Calu3 (cell line): ENCODE data around the gene KCNJ13. TPM values are rescaled to one million over a fixed set of nuclear protein-coding genes. Genes with fewer than 3 reads are reported as not detected.
"Not testable (repeated sequence)": the region's sequence is repeated elsewhere in the genome, so short reads cannot be mapped to it uniquely, and the experiment has no call there.

Experiments
- BruUV-seq: library from RNA; stranded (reverse); fragments of 400-500 nt; replicated peaks from 2 replicates; lab custom pipeline; 2021; lab: Mats Ljungman, UMichigan
- CTCF ChIA-PET: fragments of 300-600 bp; sonication (Branson Sonifier 250); formaldehyde crosslinking; loops from one replicate; lab custom pipeline; 2022; ENCODE audit warnings: antibody characterized with exemption; lab: Charles Lee
- DNase-seq: peaks from one replicate; pipeline ENCODE4 v3.0.0; 2022
- H3K27ac Mint-ChIP-seq: one replicate; pipeline ENCODE4 v1.8.0; 2022; ENCODE audit warnings: mixed read lengths; ENCODE audit not compliant: unreplicated experiment
- H3K27me3 Mint-ChIP-seq: one replicate; pipeline ENCODE4 v1.8.0; 2022; ENCODE audit warnings: mixed read lengths; ENCODE audit not compliant: unreplicated experiment
- H3K36me3 Mint-ChIP-seq: one replicate; pipeline ENCODE4 v1.8.0; 2022; ENCODE audit warnings: mild to moderate bottlenecking, moderate library complexity, mixed read lengths; ENCODE audit not compliant: insufficient read depth, unreplicated experiment
- H3K4me1 Mint-ChIP-seq: one replicate; pipeline ENCODE4 v1.8.0; 2022; ENCODE audit warnings: mild to moderate bottlenecking, low read depth, mixed read lengths; ENCODE audit not compliant: unreplicated experiment
- H3K4me3 Mint-ChIP-seq: one replicate; pipeline ENCODE4 v1.8.0; 2022; ENCODE audit warnings: mild to moderate bottlenecking, low read depth, moderate library complexity, mixed read lengths; ENCODE audit not compliant: unreplicated experiment
- H3K9me3 Mint-ChIP-seq: one replicate; pipeline ENCODE4 v1.8.0; 2022; ENCODE audit warnings: low read depth, mixed read lengths; ENCODE audit not compliant: unreplicated experiment
- CTCF ChIP-seq: fragments of 200-600 bp; IDR thresholded peaks from one replicate; pipeline ENCODE4 v1.8.0; 2022; ENCODE audit warnings: antibody characterized with exemption; ENCODE audit not compliant: unreplicated experiment
- intact Hi-C: fragments of 100-400 bp; cut with micrococcal nuclease; formaldehyde crosslinking; loops from one replicate; pipeline ENCODE4 v1.10.0; 2022; ENCODE audit not compliant: unreplicated experiment
- total RNA-seq: library from RNA; stranded (reverse); gene quantifications from 2 replicates; pipeline ENCODE4 v1.2.3, GENCODE V29; 2022

Gene KCNJ13
- total RNA-seq, 1 experiment from 2014 or later, result not detected

DNA sequence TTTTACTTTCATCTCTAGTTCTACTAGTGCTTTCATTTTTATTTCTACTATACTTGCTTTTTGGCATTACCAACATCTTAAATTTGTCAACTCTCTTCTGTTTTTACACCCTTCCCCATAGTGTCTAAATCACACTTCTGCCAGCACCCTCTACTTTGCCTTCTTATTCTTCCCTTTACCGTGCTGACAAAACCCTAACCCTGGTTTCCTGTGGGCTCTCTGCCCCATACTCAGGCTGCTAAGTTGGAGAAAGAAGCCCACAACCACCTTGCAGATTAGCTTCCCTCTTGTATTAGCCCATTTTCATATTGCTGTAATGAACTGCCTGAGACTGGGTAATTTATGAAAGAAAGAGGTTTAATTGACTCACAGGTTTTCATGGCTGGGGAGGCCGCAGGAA lies 54.5 kb downstream of the KCNJ13 start:
- intact Hi-C loops, result no loop called here
- no TSS peak for BruUV-seq
- H3K27me3 Mint-ChIP-seq, result no peaks in the 10 kb centered on the region
- peaks cover 22% of the 10 kb centered on the region for H3K36me3 Mint-ChIP-seq
- no peaks in the 10 kb centered on the region for H3K9me3 Mint-ChIP-seq
- no peak overlapping the region for H3K27ac Mint-ChIP-seq
- no peak for TF ChIP-seq CTCF
- no peak for DNase-seq
- H3K4me3 Mint-ChIP-seq, result no peak overlapping the region
- CTCF ChIA-PET, result interaction anchor here (0.6 kb wide), 1 partner anchor 58 kb away, joined by 3 read pairs; no protein-coding TSS in a partner anchor
- H3K4me1 Mint-ChIP-seq, result peaks cover 11% of the 10 kb centered on the region

GRCh38 chr2:232721261-232721660 lies 55.1 kb downstream of the KCNJ13 start:
- TF ChIP-seq CTCF, result no peak
- Mint-ChIP-seq H3K4me3 (no peak overlapping the region), H3K27me3 (no peaks in the 10 kb centered on the region), H3K36me3 (peaks cover 26% of the 10 kb centered on the region), H3K27ac (no peak overlapping the region), H3K9me3 (no peaks in the 10 kb centered on the region), H3K4me1 (peaks cover 11% of the 10 kb centered on the region)
- CTCF ChIA-PET, result no interaction called here
- no TSS peak for BruUV-seq
- intact Hi-C loops, result no loop called here
- no peak for DNase-seq

- H3K4me3 Mint-ChIP-seq, intact Hi-C loops, BruUV-seq, CTCF ChIA-PET, H3K27ac Mint-ChIP-seq, H3K9me3 Mint-ChIP-seq, H3K27me3 Mint-ChIP-seq, DNase-seq: not testable (repeated sequence)
- peaks cover 11% of the 10 kb centered on the region for H3K4me1 Mint-ChIP-seq
- H3K36me3 Mint-ChIP-seq, result peaks cover 20% of the 10 kb centered on the region
These were observed 56.3 kb downstream of the KCNJ13 start for GRCh38 chr2:232720056-232720455.

Other genes starting within 250 kb of the KCNJ13 start
- gene CHRNG, start 236.9 kb downstream of the KCNJ13 start, total RNA-seq, result not detected in 2 replicates
- gene TIGD1, start 226.0 kb downstream of the KCNJ13 start, total RNA-seq, result 14.9 and 15.5 TPM in 2 replicates
- gene EIF4E2, start 225.9 kb downstream of the KCNJ13 start, total RNA-seq, result 67.4 and 76.6 TPM in 2 replicates
- gene EFHD1, start 143.0 kb downstream of the KCNJ13 start, total RNA-seq, result 0.27 and 0.47 TPM in 2 replicates
- gene GIGYF2, start 79.2 kb downstream of the KCNJ13 start, total RNA-seq, result 70.0 and 72.2 TPM in 2 replicates
- gene SNORC, start 93.7 kb upstream of the KCNJ13 start, total RNA-seq, result 4.3 and 5.0 TPM in 2 replicates
- 1.3 and 1.7 TPM in 2 replicates for gene NGEF, start 236.7 kb upstream of the KCNJ13 start, total RNA-seq